IPS DF 19.7 (cell line): ENCODE results near the gene RHBDD3.

Experiments
- DNase-seq: peaks from one replicate; pipeline ENCODE4 v3.0.0-alpha.2; 2013; ENCODE audit warnings: low read depth, low spot score

The RHBDD3 gene

DNA sequence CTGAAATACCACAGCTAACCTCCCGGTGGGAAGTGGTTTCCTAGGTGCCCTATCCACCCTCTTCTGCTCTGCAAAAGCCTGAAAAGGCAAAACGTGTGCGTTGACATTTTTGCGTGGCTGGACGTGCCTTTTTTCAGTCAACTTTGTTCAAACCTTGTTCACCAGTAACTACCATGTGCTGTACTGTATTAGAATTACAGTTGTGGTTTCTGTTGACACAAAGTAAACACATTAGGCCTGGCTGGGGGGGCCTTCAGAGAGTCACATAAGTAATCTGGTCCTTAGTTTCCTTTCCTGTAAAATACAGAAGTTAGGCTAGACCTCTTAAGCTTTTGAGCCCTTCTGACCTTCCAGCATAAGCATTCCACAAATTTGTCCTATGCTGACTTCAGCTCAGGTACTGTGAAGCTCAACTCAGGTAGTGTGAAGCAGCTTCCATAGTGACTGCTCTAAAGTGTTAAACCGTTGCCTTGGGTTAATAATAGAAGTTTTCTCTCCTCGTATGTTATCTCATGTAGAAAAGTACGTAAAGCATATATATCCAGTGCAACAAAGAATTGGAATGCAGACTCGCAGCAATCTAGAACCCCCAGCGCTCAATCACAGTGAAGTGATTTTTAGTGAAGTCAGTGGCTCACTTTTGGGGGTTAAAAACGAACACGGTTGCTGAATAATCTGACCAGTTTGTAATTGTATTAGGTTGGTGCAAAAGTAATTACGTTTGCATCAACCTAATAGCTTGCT is 2.1 kb upstream of the RHBDD3 start:
- no peak for DNase-seq

DNA sequence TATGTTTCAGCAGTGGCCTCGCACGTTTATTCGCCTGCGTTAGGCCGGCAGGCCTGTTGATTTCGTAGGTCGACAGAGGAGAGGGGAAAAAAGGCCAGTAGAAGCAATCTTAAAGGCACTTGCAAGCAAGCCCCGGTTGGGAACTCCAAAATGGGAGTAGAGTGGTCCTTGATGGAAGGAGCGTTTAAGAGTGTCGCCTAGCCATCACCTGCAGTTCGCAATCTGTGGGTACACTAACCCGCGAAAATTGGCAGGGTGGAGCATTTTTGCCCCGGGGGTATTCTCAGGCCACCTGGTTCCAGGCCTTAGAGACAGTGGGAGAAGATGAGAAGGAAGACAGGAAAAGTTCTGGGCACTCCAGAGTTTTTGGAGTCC is 1.4 kb upstream of the RHBDD3 start:
- no peak for DNase-seq

DNA sequence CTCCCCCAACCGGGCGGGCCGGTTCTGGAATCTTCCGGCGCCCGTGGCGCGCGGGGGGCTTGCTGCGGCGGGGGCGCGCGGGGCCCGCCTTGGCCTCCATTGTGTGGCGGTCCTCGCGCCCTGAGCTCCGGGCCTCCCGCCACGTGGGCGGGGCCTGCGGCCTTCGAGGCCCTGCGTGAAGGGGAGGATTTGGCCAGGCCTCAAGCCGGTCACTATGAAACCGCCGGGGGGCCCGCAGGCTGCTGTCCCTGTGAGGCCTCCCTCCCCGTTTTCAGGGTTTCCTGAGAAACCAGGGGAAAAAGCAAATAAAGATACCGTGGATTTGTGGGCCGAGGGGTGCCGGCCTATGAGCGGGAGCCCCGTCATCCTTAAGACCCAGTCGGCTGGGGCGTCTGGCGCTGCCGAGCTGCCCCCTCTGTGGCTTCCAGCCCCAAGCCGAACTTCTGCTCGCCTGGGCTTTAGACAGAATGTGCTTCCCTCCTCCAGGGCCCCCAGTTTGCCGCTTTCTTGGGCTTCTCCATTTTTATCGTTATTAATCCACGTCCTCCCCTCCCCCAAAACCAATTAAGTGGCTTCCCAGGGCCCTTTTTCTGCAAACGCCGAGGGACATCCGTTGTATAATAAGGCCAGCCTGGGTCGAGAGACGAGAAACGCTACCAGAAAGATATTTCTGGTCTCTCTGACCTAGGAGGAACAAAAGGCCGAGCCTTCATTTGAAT is 889 bp upstream of the RHBDD3 start:
- no peak for DNase-seq

- DNase-seq = no peak
Observed at GRCh38 chr22:29267462-29267857, 321 bp downstream of the RHBDD3 start.

GRCh38 chr22:29266564-29267461 is 968 bp downstream of the RHBDD3 start:
- no peak for DNase-seq

DNA sequence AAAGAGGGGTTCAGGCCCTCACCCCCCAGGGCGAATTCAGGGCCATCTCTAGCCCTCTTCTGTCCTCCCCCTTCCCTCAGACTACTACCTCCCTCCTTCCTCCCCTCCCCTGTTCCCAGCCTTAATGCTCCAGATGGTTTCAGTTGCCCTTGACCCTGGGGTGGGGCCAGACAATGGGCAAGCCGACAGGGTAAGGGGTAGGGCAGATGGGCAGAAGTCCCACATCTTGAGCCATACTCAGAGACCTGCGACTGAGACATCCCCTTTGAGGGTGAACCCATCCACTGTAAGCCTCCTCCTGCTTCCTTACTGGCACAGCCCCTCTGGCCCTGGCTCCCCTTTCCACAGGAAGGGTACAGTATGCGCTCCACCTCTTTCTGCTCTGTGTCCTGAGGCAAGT is 1.9 kb downstream of the RHBDD3 start:
- DNase-seq = no peak

GRCh38 chr22:29265305-29265704 is 2.5 kb downstream of the RHBDD3 start:
- DNase-seq = no peak

DNA sequence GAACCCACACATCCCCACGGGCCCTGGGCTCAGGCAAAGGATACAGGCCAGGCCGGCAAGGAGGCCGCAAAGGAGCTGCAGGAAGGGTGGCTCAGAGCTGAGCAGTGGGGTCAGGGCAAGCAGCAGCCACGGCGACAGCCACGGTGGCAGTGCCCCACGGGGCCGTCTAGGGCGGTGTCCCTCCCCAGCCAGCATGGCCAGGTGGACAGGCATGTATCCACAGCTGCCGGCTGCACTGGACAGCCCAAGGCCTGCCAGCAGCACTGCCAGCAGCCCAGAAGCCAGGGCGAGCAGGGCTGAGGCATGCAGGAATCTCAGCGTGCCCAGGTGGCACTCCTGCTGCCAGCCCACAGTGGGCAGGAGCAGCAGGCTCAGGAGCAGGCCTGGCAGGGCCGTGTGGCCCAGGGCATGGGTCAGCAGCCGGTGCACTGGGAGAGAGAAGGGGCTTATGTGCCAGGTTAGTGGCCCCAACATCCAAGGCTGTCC is 3.9 kb downstream of the RHBDD3 start:
- DNase-seq = no peak

DNA sequence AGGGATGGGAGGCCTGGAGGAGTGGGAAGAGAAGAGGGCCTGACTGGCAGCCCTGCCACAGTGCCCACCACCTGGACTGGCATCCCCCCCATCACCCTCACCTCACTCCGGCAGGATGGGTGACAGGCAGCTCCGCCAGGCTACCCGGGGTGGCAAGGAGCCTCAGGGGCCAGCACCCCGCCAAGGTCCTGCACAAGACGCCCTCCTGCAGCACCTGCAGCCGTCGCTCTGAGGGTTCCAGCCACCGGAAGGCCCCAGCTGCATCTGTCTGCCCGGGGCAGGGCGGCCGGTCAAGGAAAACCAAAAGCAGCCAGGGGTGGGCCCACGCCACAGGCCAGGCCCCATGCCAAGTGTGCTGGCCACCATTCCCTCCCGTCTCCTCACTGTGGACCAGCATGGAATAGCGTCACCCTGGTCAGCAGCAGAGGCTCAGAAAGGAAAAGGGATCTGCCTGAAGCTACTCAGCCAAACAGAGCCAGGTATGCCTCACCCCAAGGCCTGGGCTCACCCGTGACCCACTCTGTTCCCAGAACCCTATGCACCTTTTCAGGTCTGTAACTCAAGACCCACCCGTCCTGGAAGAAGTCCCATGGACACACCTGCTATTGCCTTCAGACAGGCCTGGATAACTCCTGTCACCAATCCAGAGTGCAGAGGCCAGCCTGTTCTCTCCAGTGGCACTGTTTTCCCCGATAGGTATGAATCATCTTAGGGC is 7.0 kb downstream of the RHBDD3 start:
- no peak for DNase-seq

- no peak for DNase-seq
Observed at GRCh38 chr22:29260031-29260560, 7.7 kb downstream of the RHBDD3 start.

DNA sequence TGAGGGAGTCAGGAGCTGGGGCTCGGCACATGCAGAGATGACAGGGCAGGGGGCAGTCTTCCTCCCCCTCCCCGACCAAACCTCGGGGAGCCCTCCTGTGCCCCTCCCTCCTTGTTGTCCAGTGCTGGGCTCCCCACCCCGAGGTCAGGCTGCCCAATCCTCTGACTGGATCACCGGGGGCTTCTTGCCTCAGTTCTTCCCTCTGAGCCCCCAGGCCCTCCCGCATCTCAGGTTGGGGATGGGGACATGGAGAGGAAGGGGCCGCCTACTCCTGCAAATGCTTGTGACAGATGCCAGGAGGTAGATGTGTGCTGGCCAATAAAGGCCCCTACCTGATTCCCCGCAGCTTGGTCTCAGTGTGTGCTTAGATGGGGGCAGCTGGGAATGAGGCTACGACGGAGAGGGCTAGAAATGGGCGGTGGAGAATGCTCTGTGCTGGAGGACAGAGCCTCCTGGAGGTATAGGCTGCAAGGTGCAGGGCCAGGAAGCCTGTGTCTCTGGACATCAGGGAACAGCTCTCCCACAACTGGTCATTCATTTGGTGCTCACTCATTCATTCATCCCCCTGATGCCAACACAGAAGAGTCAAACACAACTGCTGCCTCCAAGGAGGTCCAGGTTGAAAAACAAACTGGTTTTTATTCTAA is 8.4 kb downstream of the RHBDD3 start:
- no peak for DNase-seq

- DNase-seq = no peak
Observed at GRCh38 chr22:29258407-29259252, 9.2 kb downstream of the RHBDD3 start.

DNA sequence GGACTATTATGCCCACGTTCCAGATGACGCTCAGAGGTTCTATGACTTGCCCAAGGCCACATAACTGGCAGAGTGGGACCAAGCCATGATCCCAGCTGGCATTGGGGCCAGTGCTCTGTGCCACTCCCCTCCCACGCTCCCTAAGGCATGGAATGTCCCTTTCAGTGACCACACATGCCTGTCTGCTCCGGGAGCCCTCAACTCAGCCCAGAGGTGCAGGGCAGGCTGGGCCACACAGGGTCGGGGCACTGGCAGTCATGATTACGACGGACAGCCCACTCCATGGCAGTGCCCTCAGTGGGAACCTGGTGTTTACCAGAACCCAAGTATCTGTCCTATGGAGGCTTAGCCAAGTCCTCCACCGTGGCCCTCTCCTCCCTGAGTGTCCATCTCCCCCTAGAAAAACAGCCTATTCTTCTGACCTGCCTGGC is 10.0 kb downstream of the RHBDD3 start:
- no peak for DNase-seq

GRCh38 chr22:29256606-29257325 is 11.0 kb downstream of the RHBDD3 start:
- no peak for DNase-seq

- DNase-seq = no peak
Observed at GRCh38 chr22:29255064-29255621, 12.6 kb downstream of the RHBDD3 start.

DNA sequence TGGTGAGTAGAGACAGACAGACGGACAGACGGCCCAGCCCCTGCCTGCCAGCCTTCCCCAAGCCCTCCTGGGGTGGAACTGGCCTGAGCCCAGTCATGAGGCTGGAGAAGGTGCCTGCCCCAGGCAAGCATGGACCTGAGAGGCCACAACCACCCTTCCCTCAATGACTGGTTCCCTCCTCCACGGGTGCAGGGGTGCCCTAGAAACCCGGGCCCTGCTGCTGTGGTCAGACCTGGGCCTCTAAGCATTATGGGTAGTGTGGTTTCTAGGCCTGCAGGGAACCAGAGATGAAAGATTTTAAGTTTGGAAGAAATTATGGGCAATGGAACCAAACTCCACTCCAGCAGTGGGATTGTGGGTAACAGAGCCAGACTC is 13.5 kb downstream of the RHBDD3 start:
- DNase-seq = no peak

- no peak for DNase-seq
Observed at GRCh38 chr22:29253561-29254285, 14.1 kb downstream of the RHBDD3 start.
